ENCODE data around the gene CDK9.

Gene CDK9

DNA sequence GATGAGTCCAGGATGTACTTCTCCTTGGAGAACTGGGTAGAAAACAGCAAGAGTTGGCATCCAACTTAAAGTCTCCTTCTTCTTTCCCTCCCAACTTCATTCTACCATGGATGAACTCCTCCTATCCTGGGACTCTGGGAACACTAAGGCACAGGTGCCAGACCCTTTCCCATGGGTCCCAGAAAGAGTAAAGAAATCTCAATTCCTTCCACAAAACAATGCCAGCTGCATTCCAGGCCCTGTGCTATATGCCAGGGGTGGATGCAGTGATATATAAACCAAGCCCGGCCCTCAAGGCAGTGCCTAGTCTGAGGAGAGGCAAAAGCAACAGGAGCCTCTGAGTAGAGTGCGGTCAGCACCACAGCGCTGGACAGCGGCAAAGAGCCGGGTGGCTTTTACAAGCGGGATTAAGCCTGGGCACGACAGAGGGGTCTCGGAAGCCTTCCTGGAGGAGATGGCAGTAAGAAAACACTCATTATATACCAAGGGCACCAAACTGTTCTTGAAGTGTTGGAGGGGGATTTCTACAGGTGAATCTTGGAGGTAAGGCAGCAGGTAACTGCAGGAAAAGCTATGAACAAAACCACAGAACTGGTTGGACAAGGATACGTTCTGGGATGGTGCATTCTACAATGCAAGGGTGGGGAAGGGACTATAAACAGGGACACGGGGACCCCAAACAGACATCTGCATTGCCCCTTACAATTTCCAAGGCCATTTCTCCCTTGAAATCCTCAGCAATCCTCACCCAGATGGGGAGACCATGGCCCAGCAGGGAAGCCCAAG is 34.4 kb upstream of the CDK9 start:
- no peak for TF ChIP-seq CTCF (IDR thresholded peaks at IDR 0.05)
- Histone ChIP-seq H3K4me3 (ENCODE audit: low read depth, low read length) (no peak overlapping the region), H3K4me2 (ENCODE audit: low read length) (no peak overlapping the region), H3K9ac (no peak overlapping the region), H3K9me3 (ENCODE audit: control insufficient read depth, low read length) (no peaks in the 10 kb centered on the region), H3K36me3 (ENCODE audit: control insufficient read depth, insufficient read depth, low read length) (no peaks in the 10 kb centered on the region), H3K4me1 (no peaks in the 10 kb centered on the region), H3K27me3 (ENCODE audit: control insufficient read depth, insufficient read depth, low read length) (peaks cover 12% of the 10 kb centered on the region), H3K27ac (no peak overlapping the region), H3K79me2 (no peaks in the 10 kb centered on the region), H2AFZ (no peak overlapping the region)

- H3K9me3 ChIP-seq (ENCODE audit: control insufficient read depth, low read length), result no peaks in the 10 kb centered on the region
- no peak overlapping the region for H3K4me2 ChIP-seq (ENCODE audit: low read length)
- H3K27me3 ChIP-seq (ENCODE audit: control insufficient read depth, insufficient read depth, low read length), result peaks cover 12% of the 10 kb centered on the region
- H3K4me1 ChIP-seq, result no peaks in the 10 kb centered on the region
- H3K9ac ChIP-seq, result no peak overlapping the region
- H3K79me2 ChIP-seq, result no peaks in the 10 kb centered on the region
- H3K36me3 ChIP-seq (ENCODE audit: control insufficient read depth, insufficient read depth, low read length), result no peaks in the 10 kb centered on the region
- no peak overlapping the region for H3K27ac ChIP-seq
- H3K4me3 ChIP-seq (ENCODE audit: low read depth, low read length), result no peak overlapping the region
- no peak for TF ChIP-seq CTCF (IDR thresholded peaks at IDR 0.05)
- H2AFZ ChIP-seq, result no peak overlapping the region
Observed at GRCh38 chr9:127753148-127753547, 32.7 kb upstream of the CDK9 start.

GRCh38 chr9:127753622-127754021 is 32.2 kb upstream of the CDK9 start:
- Histone ChIP-seq H3K4me3 (ENCODE audit: low read depth, low read length) (no peak overlapping the region), H2AFZ (no peak overlapping the region), H3K9me3 (ENCODE audit: control insufficient read depth, low read length) (no peaks in the 10 kb centered on the region), H3K79me2 (no peaks in the 10 kb centered on the region), H3K9ac (no peak overlapping the region), H3K4me2 (ENCODE audit: low read length) (no peak overlapping the region), H3K27ac (no peak overlapping the region), H3K4me1 (no peaks in the 10 kb centered on the region), H3K36me3 (ENCODE audit: control insufficient read depth, insufficient read depth, low read length) (no peaks in the 10 kb centered on the region), H3K27me3 (ENCODE audit: control insufficient read depth, insufficient read depth, low read length) (peaks cover 12% of the 10 kb centered on the region)
- TF ChIP-seq CTCF (IDR thresholded peaks at IDR 0.05), result no peak

GRCh38 chr9:127754099-127755060 is 31.5 kb upstream of the CDK9 start:
- Histone ChIP-seq H3K4me3 (ENCODE audit: low read depth, low read length) (no peak overlapping the region), H3K4me2 (ENCODE audit: low read length) (no peak overlapping the region), H2AFZ (no peak overlapping the region), H3K27ac (no peak overlapping the region), H3K79me2 (no peaks in the 10 kb centered on the region), H3K9me3 (ENCODE audit: control insufficient read depth, low read length) (no peaks in the 10 kb centered on the region), H3K4me1 (no peaks in the 10 kb centered on the region), H3K9ac (no peak overlapping the region), H3K27me3 (ENCODE audit: control insufficient read depth, insufficient read depth, low read length) (peaks cover 12% of the 10 kb centered on the region), H3K36me3 (ENCODE audit: control insufficient read depth, insufficient read depth, low read length) (no peaks in the 10 kb centered on the region)
- TF ChIP-seq CTCF (IDR thresholded peaks at IDR 0.05), result no peak
